CD14-positive monocyte (primary cell): ENCODE data around the gene GPATCH2. TPM values are rescaled to one million over a fixed set of nuclear protein-coding genes. Genes with fewer than 3 reads are reported as not detected.

Source experiments
- DNase-seq, 3 donors: peaks; one replicate each; pipeline ENCODE4 v3.0.0-alpha.2; 2011 to 2022
- H2AFZ ChIP-seq: 2 replicates; pipeline ENCODE4 v1.6.0; 2012; ENCODE audit warnings: mild to moderate bottlenecking, low read depth, low read length, inconsistent platforms; ENCODE audit not compliant: insufficient read depth, poor library complexity, severe bottlenecking
- H3K27ac ChIP-seq, 2 donors: 1 replicate in 1 of 2; 2 replicates in 1 of 2; pipeline ENCODE4 v1.5.1; 2012 to 2013; ENCODE audit warnings: low read length in 2 of 2, control low read depth in 1 of 2, inconsistent platforms in 1 of 2, low read depth in 1 of 2, mild to moderate bottlenecking in 1 of 2
- H3K27me3 ChIP-seq, 2 donors: one replicate each; pipeline versions ENCODE4 v1.6.0 to v1.6.1; 2011 to 2013; ENCODE audit warnings: low read length in 2 of 2; ENCODE audit not compliant: control insufficient read depth in 2 of 2, insufficient read depth in 2 of 2
- H3K36me3 ChIP-seq, 2 donors: replicated peaks in 1 of 2; 1 replicate in 1 of 2; 2 replicates in 1 of 2; pipeline versions ENCODE4 v1.5.1 to v1.6.1; 2012 to 2013; ENCODE audit warnings: low read length in 2 of 2, control low read depth in 1 of 2, inconsistent platforms in 1 of 2, mild to moderate bottlenecking in 1 of 2; ENCODE audit not compliant: insufficient read depth in 2 of 2, control insufficient read depth in 1 of 2
- H3K4me1 ChIP-seq, 2 donors: 1 replicate in 1 of 2; 2 replicates in 1 of 2; pipeline versions ENCODE4 v1.5.1 to v1.6.1; 2012 to 2013; ENCODE audit warnings: low read length in 2 of 2, control low read depth in 1 of 2, inconsistent platforms in 1 of 2, mild to moderate bottlenecking in 1 of 2, moderate library complexity in 1 of 2; ENCODE audit not compliant: insufficient read depth in 2 of 2, control insufficient read depth in 1 of 2
- H3K4me2 ChIP-seq: replicated peaks from 2 replicates; pipeline ENCODE3; 2012; ENCODE audit warnings: low read length, moderate library complexity, mild to moderate bottlenecking; ENCODE audit not compliant: poor library complexity, severe bottlenecking; ENCODE audit errors: extremely low read depth
- H3K4me3 ChIP-seq, 3 experiments: fragments of 200-600 bp in 1 of 3; sonication (generic) in 1 of 3; replicated peaks in 1 of 3; 1 replicate in 2 of 3; 2 replicates in 1 of 3; pipeline ENCODE4 v1.5.1; 2011 to 2013; ENCODE audit warnings: low read length in 3 of 3, mild to moderate bottlenecking in 3 of 3, control low read depth in 2 of 3, low read depth in 2 of 3, inconsistent platforms in 1 of 3, moderate library complexity in 1 of 3
- H3K79me2 ChIP-seq: 2 replicates; pipeline ENCODE4 v1.6.0; 2012; ENCODE audit warnings: mild to moderate bottlenecking, control low read depth, inconsistent platforms, low read length, moderate library complexity; ENCODE audit not compliant: insufficient read depth
- H3K9ac ChIP-seq: 2 replicates; pipeline ENCODE4 v1.6.0; 2017; ENCODE audit warnings: low read length, mild to moderate bottlenecking; ENCODE audit not compliant: insufficient read depth, poor library complexity, severe bottlenecking
- H3K9me3 ChIP-seq, 2 donors: replicated peaks in 1 of 2; 1 replicate in 1 of 2; 2 replicates in 1 of 2; pipeline versions ENCODE4 v1.5.1 to v1.6.1; 2012 to 2013; ENCODE audit warnings: low read length in 2 of 2, control low read depth in 1 of 2; ENCODE audit not compliant: control insufficient read depth in 1 of 2, insufficient read depth in 1 of 2
- H4K20me1 ChIP-seq: 2 replicates; pipeline ENCODE4 v1.6.0; 2012; ENCODE audit warnings: mild to moderate bottlenecking, low read length, control low read depth, moderate library complexity; ENCODE audit not compliant: insufficient read depth
- H3K27ac Mint-ChIP-seq, 7 donors: one replicate each; pipeline ENCODE4 v1.8.0; 2020; ENCODE audit warnings: mild to moderate bottlenecking in 7 of 7, mixed read lengths in 7 of 7, moderate library complexity in 6 of 7, inconsistent platforms in 2 of 7
- H3K27me3 Mint-ChIP-seq, 3 donors: one replicate each; pipeline ENCODE4 v1.8.0; 2021 to 2022; ENCODE audit warnings: low read depth in 3 of 3, mild to moderate bottlenecking in 3 of 3, mixed read lengths in 3 of 3, moderate library complexity in 3 of 3, inconsistent platforms in 1 of 3
- H3K36me3 Mint-ChIP-seq, 2 donors: one replicate each; pipeline ENCODE4 v1.8.0; 2020; ENCODE audit warnings: mixed read lengths in 2 of 2, inconsistent platforms in 1 of 2, mild to moderate bottlenecking in 1 of 2
- H3K4me1 Mint-ChIP-seq: one replicate; pipeline ENCODE4 v1.8.0; 2020; ENCODE audit warnings: mild to moderate bottlenecking, mixed read lengths
- H3K4me3 Mint-ChIP-seq, 2 donors: one replicate each; pipeline ENCODE4 v1.8.0; 2020; ENCODE audit warnings: mild to moderate bottlenecking in 2 of 2, mixed read lengths in 2 of 2, moderate library complexity in 1 of 2
- H3K9me3 Mint-ChIP-seq, 7 donors: one replicate each; pipeline ENCODE4 v1.8.0; 2020 to 2022; ENCODE audit warnings: mixed read lengths in 7 of 7, mild to moderate bottlenecking in 6 of 7, moderate library complexity in 6 of 7, inconsistent platforms in 2 of 7
- CTCF ChIP-seq: fragments of 200-600 bp; IDR thresholded peaks from one replicate; pipeline ENCODE4 v1.8.0; 2022; ENCODE audit warnings: antibody characterized with exemption, mild to moderate bottlenecking
- WGBS: methylation state at CpG from one replicate; pipeline ENCODE4 v1.1.5; 2013; ENCODE audit warnings: missing lambda C conversion rate; ENCODE audit not compliant: insufficient coverage; 5-methylcytosine and 5-hydroxymethylcytosine counted together
- intact Hi-C, 2 donors: fragments of 100-400 bp; cut with micrococcal nuclease; formaldehyde crosslinking; loops; one replicate each; pipeline versions ENCODE4 v1.15.0 to v1.15.1; 2023
- polyA plus RNA-seq, 3 donors: library from polyadenylated mRNA; depleted of rRNA in 1 of 3; unstranded in 2 of 3; stranded (reverse) in 1 of 3; fragments of 300-500 nt in 2 of 3; fragments of >200 nt in 1 of 3; fragmentation: Illumina TruSeq in 2 of 3; gene quantifications; 1 replicate in 2 of 3; 2 replicates in 1 of 3; pipeline ENCODE4 v1.2.3, GENCODE V29; 2012 to 2021

Gene GPATCH2
- polyA plus RNA-seq, 3 donors, result 1.8 to 3.4 (median 1.9) TPM

GRCh38 chr1:217457016-217457415, 173.9 kb downstream of the GPATCH2 start:
- Histone ChIP-seq H3K27ac (no peak overlapping the region), H3K4me3 (no peak overlapping the region), H3K27me3 (no peaks in the 10 kb centered on the region), H3K9ac (no peak overlapping the region), H2AFZ (no peak overlapping the region), H3K9me3 (peaks cover 0 to 13% of the 10 kb centered on the region in 2 donors), H3K36me3 (no peaks in the 10 kb centered on the region), H4K20me1 (no peaks in the 10 kb centered on the region), H3K4me1 (no peaks in the 10 kb centered on the region), H3K79me2 (no peaks in the 10 kb centered on the region), H3K4me2 (no peak overlapping the region)
- no peak for DNase-seq
- intact Hi-C loops, result no loop called here
- Mint-ChIP-seq H3K36me3 (peaks cover 0 to 2% of the 10 kb centered on the region in 2 donors), H3K9me3 (peaks cover 0 to 17% (median 7%) of the 10 kb centered on the region in 7 donors), H3K27me3 (peaks cover 0 to 2% (median 0%) of the 10 kb centered on the region in 3 donors), H3K27ac (no peak overlapping the region), H3K4me1 (no peaks in the 10 kb centered on the region), H3K4me3 (no peak overlapping the region)
- no peak for TF ChIP-seq CTCF
- no CpG with 5 or more reads among the region's 2 CpGs for WGBS

GRCh38 chr1:217456261-217456660, 174.6 kb downstream of the GPATCH2 start:
- Histone ChIP-seq H3K4me2 (no peak overlapping the region), H3K4me3 (no peak overlapping the region), H3K27ac (no peak overlapping the region), H3K79me2 (no peaks in the 10 kb centered on the region), H3K4me1 (no peaks in the 10 kb centered on the region), H3K36me3 (no peaks in the 10 kb centered on the region), H4K20me1 (no peaks in the 10 kb centered on the region), H3K27me3 (no peaks in the 10 kb centered on the region), H3K9ac (no peak overlapping the region), H3K9me3 (peaks cover 0 to 13% of the 10 kb centered on the region in 2 donors), H2AFZ (no peak overlapping the region)
- peaks cover 0 to 2% (median 0%) of the 10 kb centered on the region in 3 donors for H3K27me3 Mint-ChIP-seq
- no peak for DNase-seq
- no CpG with 5 or more reads among the region's 2 CpGs for WGBS
- intact Hi-C loops, result no loop called here
- H3K4me3 Mint-ChIP-seq, result no peak overlapping the region
- no peak overlapping the region for H3K27ac Mint-ChIP-seq
- H3K4me1 Mint-ChIP-seq, result no peaks in the 10 kb centered on the region
- TF ChIP-seq CTCF, result no peak
- H3K9me3 Mint-ChIP-seq, result peaks cover 0 to 20% (median 7%) of the 10 kb centered on the region in 7 donors
- H3K36me3 Mint-ChIP-seq, result peaks cover 0 to 2% of the 10 kb centered on the region in 2 donors
